Endothelial cell of umbilical vein (primary cell): ENCODE measurements around the gene CARD11. TPM values are rescaled to one million over a fixed set of nuclear protein-coding genes. Genes with fewer than 3 reads are reported as not detected.

Experiments used
- BruUV-seq: library from RNA; stranded (reverse); fragments of 400-500 nt; replicated peaks from 2 replicates; lab custom pipeline; 2021; lab: Mats Ljungman, UMichigan
- CTCF ChIA-PET: fragments of 300-600, 350-600 bp; sonication (Branson Sonifier 250); formaldehyde crosslinking; loops from one replicate; lab custom pipeline; 2021; ENCODE audit warnings: antibody characterized with exemption, inconsistent platforms; lab: Charles Lee
- POLR2A ChIA-PET: fragments of 300-600, 350-600 bp; sonication (Branson Sonifier 250); formaldehyde crosslinking; loops from one replicate; lab custom pipeline; 2021; ENCODE audit warnings: antibody characterized with exemption, inconsistent platforms; lab: Charles Lee
- DNase-seq: peaks from one replicate; pipeline ENCODE4 v3.0.0-alpha.2; 2011; ENCODE audit warnings: low read depth, low spot score
- FAIRE-seq: peaks from 2 replicates; lab custom pipeline; 2011; peaks lifted over from hg19 to GRCh38; lab: Jason Lieb, UNC
- H2AFZ ChIP-seq: 2 replicates; pipeline ENCODE4 v1.6.0; 2012; ENCODE audit warnings: low read depth, low read length, control low read depth, inconsistent platforms
- H3K27ac ChIP-seq: 2 replicates; pipeline ENCODE4 v1.5.1; 2011; ENCODE audit warnings: low read depth, mild to moderate bottlenecking, control low read depth, low read length, moderate library complexity; ENCODE audit not compliant: insufficient read depth
- H3K27me3 ChIP-seq, 2 experiments: 2 replicates each; pipeline versions ENCODE4 v1.6.0 to v1.6.1; 2011; ENCODE audit warnings: low read length in 2 of 2, mixed read lengths in 1 of 2; ENCODE audit not compliant: control insufficient read depth in 2 of 2, insufficient read depth in 2 of 2
- H3K36me3 ChIP-seq, 2 experiments: 2 replicates in 1 of 2; 3 replicates in 1 of 2; pipeline ENCODE4 v1.5.1; 2011; ENCODE audit warnings: low read length in 2 of 2, mild to moderate bottlenecking in 1 of 2, moderate library complexity in 1 of 2; ENCODE audit not compliant: control insufficient read depth in 2 of 2, insufficient read depth in 2 of 2; ENCODE audit errors: extremely low read depth in 1 of 2
- H3K4me1 ChIP-seq: 3 replicates; pipeline ENCODE4 v1.5.1; 2011; ENCODE audit warnings: mild to moderate bottlenecking, low read length; ENCODE audit not compliant: control insufficient read depth, insufficient read depth; ENCODE audit errors: extremely low read depth
- H3K4me2 ChIP-seq: 2 replicates; pipeline ENCODE4 v1.6.1; 2011; ENCODE audit warnings: low read length, control low read depth, mixed read lengths; ENCODE audit not compliant: insufficient read depth
- H3K4me3 ChIP-seq, 3 experiments: fragments of 200-600 bp in 1 of 3; sonication (generic), shearing (Covaris generic) in 1 of 3; replicated peaks in 1 of 3; 2 replicates each; pipeline ENCODE4 v1.5.1; 2011 to 2016; ENCODE audit warnings: control low read depth in 3 of 3, low read length in 3 of 3, mild to moderate bottlenecking in 2 of 3, inconsistent platforms in 1 of 3, low read depth in 1 of 3, moderate library complexity in 1 of 3; ENCODE audit not compliant: insufficient read depth in 1 of 3
- H3K79me2 ChIP-seq: 2 replicates; pipeline ENCODE4 v1.6.0; 2012; ENCODE audit warnings: low read length, inconsistent platforms; ENCODE audit not compliant: control insufficient read depth, insufficient read depth
- H3K9ac ChIP-seq: replicated peaks from 2 replicates; pipeline ENCODE3; 2011; ENCODE audit warnings: low read length, control low read depth; ENCODE audit not compliant: insufficient read depth; ENCODE audit errors: extremely low read depth
- H3K9me1 ChIP-seq: replicated peaks from 3 replicates; pipeline ENCODE4 v1.6.0; 2011; ENCODE audit warnings: mild to moderate bottlenecking, low read length; ENCODE audit not compliant: control insufficient read depth, insufficient read depth; ENCODE audit errors: extremely low read depth
- H3K9me3 ChIP-seq: replicated peaks from 2 replicates; pipeline ENCODE4 v1.5.1; 2012; ENCODE audit warnings: low read length, inconsistent platforms; ENCODE audit not compliant: control insufficient read depth, insufficient read depth
- H4K20me1 ChIP-seq: replicated peaks from 2 replicates; pipeline ENCODE3; 2011; ENCODE audit warnings: mild to moderate bottlenecking, low read length; ENCODE audit not compliant: control insufficient read depth, insufficient read depth; ENCODE audit errors: extremely low read depth
- EZH2 ChIP-seq: IDR thresholded peaks from 2 replicates; pipeline ENCODE4 v1.6.1; 2012; ENCODE audit warnings: borderline replicate concordance, low read depth, mild to moderate bottlenecking, moderate library complexity, low read length, inconsistent platforms; ENCODE audit not compliant: severe bottlenecking
- FOS ChIP-seq: IDR thresholded peaks from 2 replicates; pipeline ENCODE4 v1.6.1; 2011; ENCODE audit warnings: mild to moderate bottlenecking, low read length, moderate library complexity, borderline replicate concordance; ENCODE audit not compliant: insufficient read depth
- GATA2 ChIP-seq: IDR thresholded peaks from 2 replicates; pipeline ENCODE4 v1.7.0; 2011; ENCODE audit warnings: low read depth, mild to moderate bottlenecking, moderate library complexity, mixed read lengths, low read length; ENCODE audit not compliant: insufficient read length, insufficient read depth
- JUN ChIP-seq: IDR thresholded peaks from 2 replicates; pipeline ENCODE4 v1.6.1; 2011; ENCODE audit warnings: borderline replicate concordance, low read depth; ENCODE audit not compliant: insufficient read length, insufficient read depth
- MYC ChIP-seq: IDR thresholded peaks from one replicate; pipeline ENCODE4 v1.6.1; 2011; ENCODE audit warnings: mild to moderate bottlenecking, low read depth, low read length
- POLR2A ChIP-seq: IDR thresholded peaks from 2 replicates; pipeline ENCODE4 v1.6.1; 2012; ENCODE audit warnings: low read depth, mild to moderate bottlenecking, control low read depth, low read length
- POLR2AphosphoS5 ChIP-seq: IDR thresholded peaks from 2 replicates; pipeline ENCODE4 v1.6.1; 2012; ENCODE audit warnings: low read depth, mild to moderate bottlenecking, control low read depth, low read length, moderate library complexity; ENCODE audit not compliant: insufficient read depth
- dilution Hi-C: fragments of 300-500 bp; cut with MboI; formaldehyde crosslinking; loops from one replicate; pipeline ENCODE4 v1.15.0; 2019; ENCODE audit warnings: low sequenced_read_pairs; ENCODE audit not compliant: extremely low pct_ligation_motif_present
- intact Hi-C: fragments of 100-400 bp; cut with micrococcal nuclease; formaldehyde crosslinking; loops from one replicate; pipeline ENCODE4 v1.10.0; 2022
- polyA plus RNA-seq, 4 experiments: library from polyadenylated mRNA; depleted of rRNA in 3 of 4; stranded (reverse) in 3 of 4; unstranded in 1 of 4; fragments of >200 nt; gene quantifications; 2 replicates each; pipeline versions ENCODE4 v1.2.1 to v1.2.3, GENCODE V29; 2011 to 2012; ENCODE audit warnings: missing spikeins in 1 of 4
- total RNA-seq: library from RNA; stranded (reverse); gene quantifications from 2 replicates; pipeline ENCODE4 v1.2.3, GENCODE V29; 2021
- TF ChIP-seq, protein P1 (sequence below), 2 donors: IDR thresholded peaks; 1 replicate in 1 of 2; 2 replicates in 1 of 2; pipeline ENCODE4 v1.5.1; 2011; ENCODE audit warnings: low read length in 2 of 2, mild to moderate bottlenecking in 2 of 2, moderate library complexity in 2 of 2, control low read depth in 1 of 2, inconsistent platforms in 1 of 2, low read depth in 1 of 2; ENCODE audit not compliant: insufficient read depth in 1 of 2; ENCODE audit errors: extremely low read depth in 1 of 2
- TF ChIP-seq, protein P2 (sequence below): IDR thresholded peaks from 2 replicates; pipeline ENCODE4 v1.6.1; 2011; ENCODE audit not compliant: insufficient read depth, insufficient read length

Gene CARD11
- total and polyA plus RNA-seq, 2 donors (not counting 3 experiments of a cell fraction or from before 2014, with no cell fraction given): 20.4 to 41.8 TPM

DNA sequence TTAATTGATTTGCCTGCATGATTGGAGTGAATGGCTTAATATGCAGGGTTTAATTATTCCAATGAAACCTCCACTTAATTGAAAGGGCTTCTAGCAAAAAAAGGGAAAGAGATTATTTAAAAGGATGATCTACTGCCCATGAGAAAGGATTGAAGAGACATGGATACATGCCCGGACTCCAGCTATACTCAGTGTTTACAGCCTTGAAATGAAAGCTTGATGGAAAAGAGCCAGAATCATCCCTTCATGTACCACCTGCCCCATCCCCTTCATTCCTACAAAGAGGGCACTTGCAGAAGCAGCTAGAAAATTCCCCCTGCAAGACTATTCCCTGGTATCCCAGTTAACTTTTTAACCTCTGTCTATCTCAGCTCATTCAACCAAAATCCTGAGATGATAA is 78.4 kb downstream of the CARD11 start:
- Histone ChIP-seq H3K4me1 (peaks cover 3% of the 10 kb centered on the region), H3K36me3 (no peaks in the 10 kb centered on the region), H3K9me3 (peaks cover 3% of the 10 kb centered on the region), H4K20me1 (no peaks in the 10 kb centered on the region), H3K4me2 (no peak overlapping the region), H3K9ac (no peak overlapping the region), H3K79me2 (no peaks in the 10 kb centered on the region), H3K27me3 (no peaks in the 10 kb centered on the region), H2AFZ (no peak overlapping the region), H3K9me1 (no peaks in the 10 kb centered on the region), H3K4me3 (no peak overlapping the region), H3K27ac (no peak overlapping the region)
- dilution Hi-C loops (no loop called here), intact Hi-C loops (no loop called here)
- DNase-seq: no peak
- CTCF ChIA-PET: interaction anchor here (0.9 to 1.2 kb wide), 2 partner anchors 10 to 32 kb away, joined by 3 read pairs; no protein-coding TSS in a partner anchor
- no peak for FAIRE-seq
- POLR2A ChIA-PET: no interaction called here
- no TSS peak for BruUV-seq
- no peak for TF ChIP-seq GATA2
- TF ChIP-seq, protein P1, sequence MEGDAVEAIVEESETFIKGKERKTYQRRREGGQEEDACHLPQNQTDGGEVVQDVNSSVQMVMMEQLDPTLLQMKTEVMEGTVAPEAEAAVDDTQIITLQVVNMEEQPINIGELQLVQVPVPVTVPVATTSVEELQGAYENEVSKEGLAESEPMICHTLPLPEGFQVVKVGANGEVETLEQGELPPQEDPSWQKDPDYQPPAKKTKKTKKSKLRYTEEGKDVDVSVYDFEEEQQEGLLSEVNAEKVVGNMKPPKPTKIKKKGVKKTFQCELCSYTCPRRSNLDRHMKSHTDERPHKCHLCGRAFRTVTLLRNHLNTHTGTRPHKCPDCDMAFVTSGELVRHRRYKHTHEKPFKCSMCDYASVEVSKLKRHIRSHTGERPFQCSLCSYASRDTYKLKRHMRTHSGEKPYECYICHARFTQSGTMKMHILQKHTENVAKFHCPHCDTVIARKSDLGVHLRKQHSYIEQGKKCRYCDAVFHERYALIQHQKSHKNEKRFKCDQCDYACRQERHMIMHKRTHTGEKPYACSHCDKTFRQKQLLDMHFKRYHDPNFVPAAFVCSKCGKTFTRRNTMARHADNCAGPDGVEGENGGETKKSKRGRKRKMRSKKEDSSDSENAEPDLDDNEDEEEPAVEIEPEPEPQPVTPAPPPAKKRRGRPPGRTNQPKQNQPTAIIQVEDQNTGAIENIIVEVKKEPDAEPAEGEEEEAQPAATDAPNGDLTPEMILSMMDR (IDR thresholded peaks at IDR 0.05; ENCODE audit: extremely low read depth in 1 of 2, insufficient read depth in 1 of 2, low read depth in 1 of 2, low read length in 2 of 2): no peak
- no peak for TF ChIP-seq MYC
- no peak for TF ChIP-seq JUN
- TF ChIP-seq, protein P2, sequence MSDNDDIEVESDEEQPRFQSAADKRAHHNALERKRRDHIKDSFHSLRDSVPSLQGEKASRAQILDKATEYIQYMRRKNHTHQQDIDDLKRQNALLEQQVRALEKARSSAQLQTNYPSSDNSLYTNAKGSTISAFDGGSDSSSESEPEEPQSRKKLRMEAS: no peak
- no peak for TF ChIP-seq POLR2A
- no peak for TF ChIP-seq POLR2AphosphoS5
- TF ChIP-seq FOS: no peak
- no peak for TF ChIP-seq EZH2
